Tibial nerve (tissue), 4 donors: ENCODE data around the gene ILKAP.

ENCODE experiments used
- EP300 ChIP-seq, 2 donors: sonication (generic); formaldehyde crosslinking; IDR thresholded peaks; one replicate each; pipeline ENCODE4 v1.6.1; 2017; ENCODE audit warnings: antibody characterized with exemption in 2 of 2, mild to moderate bottlenecking in 1 of 2
- TF ChIP-seq, protein P1 (sequence below), 5 experiments: fragments of 200-600 bp in 3 of 5; fragments of 450-650 bp in 2 of 5; sonication (generic) in 3 of 5; IDR thresholded peaks; one replicate each; pipeline ENCODE4 v1.5.1; 2016 to 2019; ENCODE audit warnings: antibody characterized with exemption in 5 of 5, mild to moderate bottlenecking in 3 of 5, moderate library complexity in 2 of 5

DNA sequence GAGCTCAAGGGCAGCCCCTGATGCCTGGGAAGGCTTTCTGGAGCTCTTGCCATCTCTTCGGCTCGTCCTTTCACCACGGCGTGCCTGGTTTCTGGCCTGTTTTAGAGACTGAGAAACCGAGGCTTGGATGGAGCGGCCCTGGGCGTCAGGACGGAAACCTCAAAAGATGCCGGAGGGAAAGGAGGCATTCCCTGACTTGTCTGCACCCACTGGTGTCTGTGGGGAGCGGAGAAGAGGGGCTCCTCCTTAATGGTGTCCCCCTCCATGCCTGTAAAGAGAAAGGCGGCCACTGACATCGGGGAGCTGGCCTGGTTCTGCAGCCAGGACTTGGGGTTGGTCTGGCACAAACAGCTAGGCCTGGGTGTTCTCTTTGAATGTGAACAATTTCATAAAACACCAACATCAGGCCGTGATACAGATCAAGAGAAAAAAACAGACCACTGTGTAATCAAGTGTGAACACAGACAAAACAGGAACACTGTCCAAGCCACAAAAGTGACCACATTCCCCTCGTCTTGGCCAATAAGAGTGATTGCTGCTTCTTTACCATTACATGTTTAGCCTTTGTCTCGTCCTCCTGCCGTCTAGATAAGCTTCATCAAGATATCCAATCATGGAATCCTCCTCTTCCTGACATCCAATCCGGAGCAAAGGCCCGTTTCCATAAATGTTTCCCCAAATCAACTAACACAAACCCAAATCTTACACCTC, 633 bp upstream of the ILKAP start:
- TF ChIP-seq, protein P1, sequence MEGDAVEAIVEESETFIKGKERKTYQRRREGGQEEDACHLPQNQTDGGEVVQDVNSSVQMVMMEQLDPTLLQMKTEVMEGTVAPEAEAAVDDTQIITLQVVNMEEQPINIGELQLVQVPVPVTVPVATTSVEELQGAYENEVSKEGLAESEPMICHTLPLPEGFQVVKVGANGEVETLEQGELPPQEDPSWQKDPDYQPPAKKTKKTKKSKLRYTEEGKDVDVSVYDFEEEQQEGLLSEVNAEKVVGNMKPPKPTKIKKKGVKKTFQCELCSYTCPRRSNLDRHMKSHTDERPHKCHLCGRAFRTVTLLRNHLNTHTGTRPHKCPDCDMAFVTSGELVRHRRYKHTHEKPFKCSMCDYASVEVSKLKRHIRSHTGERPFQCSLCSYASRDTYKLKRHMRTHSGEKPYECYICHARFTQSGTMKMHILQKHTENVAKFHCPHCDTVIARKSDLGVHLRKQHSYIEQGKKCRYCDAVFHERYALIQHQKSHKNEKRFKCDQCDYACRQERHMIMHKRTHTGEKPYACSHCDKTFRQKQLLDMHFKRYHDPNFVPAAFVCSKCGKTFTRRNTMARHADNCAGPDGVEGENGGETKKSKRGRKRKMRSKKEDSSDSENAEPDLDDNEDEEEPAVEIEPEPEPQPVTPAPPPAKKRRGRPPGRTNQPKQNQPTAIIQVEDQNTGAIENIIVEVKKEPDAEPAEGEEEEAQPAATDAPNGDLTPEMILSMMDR (IDR thresholded peaks at IDR 0.05) = no peak
- no peak for TF ChIP-seq EP300 (IDR thresholded peaks at IDR 0.05)
